ENCODE results near the gene NAP1L2.
"Not testable (repeated sequence)": the region's sequence is repeated elsewhere in the genome, so short reads cannot be mapped to it uniquely, and the experiment has no call there.

Gene NAP1L2

GRCh38 chrX:73214426-73215094 lies at the start of gene NAP1L2:
NAP1L2 (minus strand) TSS chrX:73214851; CDS start chrX:73214492, 359 bp downstream.
- DNase-seq (ENCODE audit: low read depth in 2 of 2), result peak; percentile 4 to 12

- DNase-seq (ENCODE audit: low read depth in 2 of 2), result no peak
Observed at GRCh38 chrX:73262991-73263390, 48.3 kb upstream of the NAP1L2 start.

GRCh38 chrX:73239242-73239641 lies 24.6 kb upstream of the NAP1L2 start:
- no peak for DNase-seq (ENCODE audit: low read depth in 2 of 2)

DNA sequence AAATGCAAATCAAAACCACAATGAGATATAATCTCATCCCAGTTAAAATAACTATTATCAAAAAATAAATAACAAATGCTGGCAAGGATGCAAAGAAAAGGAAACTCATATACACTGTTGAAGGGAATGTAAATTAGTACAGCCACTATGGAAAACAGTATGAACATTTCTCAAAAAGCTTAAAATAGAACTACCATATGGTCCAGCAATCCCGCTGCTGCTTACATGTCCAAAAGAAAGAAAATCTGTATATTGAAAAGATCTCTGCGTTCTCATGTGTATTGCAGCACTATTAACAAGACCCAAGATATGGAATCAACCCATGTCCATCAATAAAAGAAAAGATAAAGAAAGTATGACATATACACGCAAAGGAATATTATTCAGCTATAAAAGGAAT lies 3.0 kb upstream of the NAP1L2 start:
- DNase-seq (ENCODE audit: low read depth in 2 of 2), result no peak

DNA sequence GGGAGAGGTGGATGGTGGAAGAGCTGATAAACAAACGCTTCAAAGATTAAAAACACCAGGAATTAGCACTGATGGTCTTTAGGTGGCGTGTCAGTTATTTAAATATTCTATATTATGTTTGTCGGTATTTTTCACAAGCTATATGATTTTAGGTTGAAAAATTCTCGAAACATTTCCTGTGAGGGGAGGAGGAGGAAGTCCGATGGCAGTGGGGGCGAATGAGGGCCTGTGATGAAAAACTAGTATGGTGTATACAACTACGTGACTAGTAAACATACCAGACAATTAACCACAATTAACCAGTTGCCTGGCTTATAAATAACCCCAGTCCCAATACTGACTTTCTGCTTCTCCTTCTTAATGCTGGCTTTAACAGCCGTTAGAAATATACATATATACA lies 595 bp upstream of the NAP1L2 start:
- no peak for DNase-seq (ENCODE audit: low read depth in 2 of 2)

- DNase-seq (ENCODE audit: low read depth in 2 of 2), result no peak
Observed at GRCh38 chrX:73213734-73214425, 771 bp downstream of the NAP1L2 start.

DNA sequence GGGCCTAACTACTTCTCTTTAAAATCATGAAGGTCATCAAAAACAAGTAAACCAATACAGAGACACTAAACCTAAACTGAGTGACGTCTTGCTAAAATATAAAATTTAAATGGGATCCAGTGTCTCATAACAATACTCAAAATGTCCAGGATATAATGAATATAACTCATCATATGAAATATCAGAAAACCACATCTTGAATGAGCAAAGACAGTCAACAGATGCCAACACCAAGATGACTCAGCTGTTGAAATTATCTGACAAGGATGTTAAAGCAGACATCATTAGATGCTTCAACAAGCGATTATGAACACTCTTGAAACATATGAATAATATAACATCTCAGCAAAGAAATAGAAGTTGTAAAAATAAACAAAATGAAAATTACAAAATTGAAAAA lies 8.3 kb downstream of the NAP1L2 start:
- no peak for DNase-seq (ENCODE audit: low read depth in 2 of 2)

GRCh38 chrX:73182502-73183114 lies 32.0 kb downstream of the NAP1L2 start:
- no peak for DNase-seq (ENCODE audit: low read depth in 2 of 2)

- DNase-seq (ENCODE audit: low read depth in 2 of 2), result not testable (repeated sequence)
Observed at GRCh38 chrX:73168945-73169344, 45.7 kb downstream of the NAP1L2 start.

All from stimulated activated CD4-positive, alpha-beta T cell treated with anti-CD3 and anti-CD28 coated beads, Interleukin-12 subunit alpha, Interleukin-12 subunit beta, amount 100 ng/mL, for 24 hours (primary cell).